22Rv1 (cell line): ENCODE data around the gene ZNF865.

Source experiments
- CTCF ChIP-seq: fragments of 450-650 bp; IDR thresholded peaks from 2 replicates; pipeline ENCODE4 v1.5.1; 2017; ENCODE audit warnings: mild to moderate bottlenecking
- ZFX ChIP-seq: fragments of 450-650 bp; IDR thresholded peaks from 2 replicates; pipeline ENCODE4 v1.6.1; 2017; ENCODE audit warnings: antibody characterized with exemption, borderline replicate concordance

GRCh38 chr19:55597501-55597921 lies 7.9 kb upstream of the ZNF865 start:
- TF ChIP-seq CTCF: no peak
- no peak for TF ChIP-seq ZFX
